H1 (cell line): ENCODE data around the gene APLP2. TPM values are rescaled to one million over a fixed set of nuclear protein-coding genes. Genes with fewer than 3 reads are reported as not detected.

Experiments used
- BCL11A ChIP-seq, 2 experiments: IDR thresholded peaks; one replicate each; pipeline ENCODE4 v1.6.1; 2011; ENCODE audit warnings: low read depth in 2 of 2, low read length in 2 of 2, mild to moderate bottlenecking in 2 of 2
- CHD7 ChIP-seq: fragments of 300-600 bp; sonication (generic); IDR thresholded peaks from 2 replicates; pipeline ENCODE4 v1.7.1; 2012; ENCODE audit warnings: low read length, moderate library complexity, mild to moderate bottlenecking, inconsistent platforms; ENCODE audit not compliant: insufficient replicate concordance
- polyA plus RNA-seq, 7 experiments: library from polyadenylated mRNA; depleted of rRNA in 3 of 7; stranded (reverse) in 5 of 7; unstranded in 2 of 7; fragments of >200 nt in 5 of 7; fragments of 200-250 nt in 2 of 7; gene quantifications; 1 replicate in 5 of 7; 2 replicates in 1 of 7; 4 replicates in 1 of 7; pipeline versions ENCODE4 v1.2.1 to v1.2.3, GENCODE V29; 2011 to 2013; ENCODE audit warnings: missing spikeins in 2 of 7, mixed read lengths in 2 of 7
- total RNA-seq: library from RNA; stranded (reverse); fragmentation: NEBNext Ultra II Directional; extraction: Animal tissue kit (Norgen Biotek cat#: 25700); gene quantifications from 2 replicates; pipeline ENCODE4 v1.2.1, GENCODE V29; 2021

APLP2 gene
- total and polyA plus RNA-seq, 2 of the 8 experiments (the other 6 are each of a cell fraction or from before 2014, with no cell fraction given), result 222 to 315 TPM

DNA sequence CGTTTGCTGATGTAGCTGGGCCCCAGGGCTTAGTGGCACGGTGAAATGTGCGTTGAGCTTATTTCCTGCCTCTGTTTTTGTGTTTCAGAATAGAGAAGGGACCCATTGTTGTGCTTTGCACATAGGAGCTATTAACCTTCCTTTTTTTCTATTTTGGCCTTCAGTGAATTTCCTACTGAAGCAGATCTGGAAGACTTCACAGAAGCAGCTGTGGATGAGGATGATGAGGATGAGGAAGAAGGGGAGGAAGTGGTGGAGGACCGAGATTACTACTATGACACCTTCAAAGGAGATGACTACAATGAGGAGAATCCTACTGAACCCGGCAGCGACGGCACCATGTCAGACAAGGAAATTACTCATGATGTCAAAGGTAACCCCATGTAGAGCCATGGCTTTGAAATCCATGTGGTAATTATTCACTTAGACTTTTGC, 52.5 kb downstream of the APLP2 start (continued):
- TF ChIP-seq CHD7 (no peak), BCL11A (IDR thresholded peaks at IDR 0.05; ENCODE audit: low read depth in 2 of 2, low read length in 2 of 2) (no peak)
